Activated CD8-positive, alpha-beta memory T cell treated with anti-CD3 and anti-CD28 coated beads for 48 hours (primary cell): ENCODE data around the gene TRIM44.
"Not testable (repeated sequence)": the region's sequence is repeated elsewhere in the genome, so short reads cannot be mapped to it uniquely, and the experiment has no call there.

Experiments
- DNase-seq, 3 experiments: peaks; one replicate each; pipeline ENCODE4 v3.0.0-alpha.2; 2020; ENCODE audit warnings: low read depth in 2 of 3, low spot score in 2 of 3

The TRIM44 gene

GRCh38 chr11:35632301-35632700, 30.3 kb upstream of the TRIM44 start:
- DNase-seq: no peak

- no peak for DNase-seq
Measured at GRCh38 chr11:35633827-35634423, 28.6 kb upstream of the TRIM44 start.

GRCh38 chr11:35635933-35636332, 26.6 kb upstream of the TRIM44 start:
- DNase-seq: no peak

GRCh38 chr11:35639591-35640179, 22.9 kb upstream of the TRIM44 start:
- DNase-seq: no peak

- DNase-seq: no peak
Measured at GRCh38 chr11:35641171-35641897, 21.2 kb upstream of the TRIM44 start.

- no peak for DNase-seq
Measured at GRCh38 chr11:35641964-35642363, 20.6 kb upstream of the TRIM44 start.

GRCh38 chr11:35647421-35648093, 15.0 kb upstream of the TRIM44 start:
- no peak for DNase-seq

GRCh38 chr11:35650006-35650405, 12.6 kb upstream of the TRIM44 start:
- DNase-seq: no peak

- no peak for DNase-seq
Measured at GRCh38 chr11:35650467-35650866, 12.1 kb upstream of the TRIM44 start.

GRCh38 chr11:35651263-35651662, 11.3 kb upstream of the TRIM44 start:
- DNase-seq: no peak

GRCh38 chr11:35652786-35653185, 9.8 kb upstream of the TRIM44 start:
- not testable (repeated sequence) for DNase-seq

GRCh38 chr11:35654711-35655110, 7.9 kb upstream of the TRIM44 start:
- no peak for DNase-seq

GRCh38 chr11:35655254-35655653, 7.3 kb upstream of the TRIM44 start:
- no peak for DNase-seq

- DNase-seq: no peak
Measured at GRCh38 chr11:35655856-35656255, 6.7 kb upstream of the TRIM44 start.

- no peak for DNase-seq
Measured at GRCh38 chr11:35658020-35658948, 4.3 kb upstream of the TRIM44 start.

- DNase-seq: no peak
Measured at GRCh38 chr11:35661534-35661933, 1.0 kb upstream of the TRIM44 start.

GRCh38 chr11:35662061-35662648, 420 bp upstream of the TRIM44 start:
- DNase-seq: peak in 1 of 3 experiments; percentile 22

GRCh38 chr11:35663408-35663702, 780 bp downstream of the TRIM44 start:
- DNase-seq: no peak

GRCh38 chr11:35664977-35665441, 2.4 kb downstream of the TRIM44 start:
- no peak for DNase-seq

- no peak for DNase-seq
Measured at GRCh38 chr11:35667257-35667656, 4.7 kb downstream of the TRIM44 start.

GRCh38 chr11:35668350-35668749, 5.8 kb downstream of the TRIM44 start:
- DNase-seq: not testable (repeated sequence)
